GM18519 (cell line): ENCODE measurements around the gene ST8SIA4.

Source experiments
- ATAC-seq: cut with Tn5 transposase; IDR thresholded peaks from one replicate; pipeline ENCODE4 v1.9.1; 2021; ENCODE audit warnings: mild to moderate bottlenecking, moderate library complexity; ENCODE audit not compliant: unreplicated experiment, low FRiP score

Gene ST8SIA4

GRCh38 chr5:100903039-100903887 lies at the start of gene ST8SIA4:
Gene ST8SIA4, minus strand, starts transcription at chr5:100903282. Its CDS starts 327 bp downstream, at chr5:100902955.
- peak; percentile 64 for ATAC-seq

GRCh38 chr5:100950985-100951384 lies 47.9 kb upstream of the ST8SIA4 start:
- ATAC-seq, result no peak

- no peak for ATAC-seq
Measured at GRCh38 chr5:100913298-100913697, 10.2 kb upstream of the ST8SIA4 start.

GRCh38 chr5:100909034-100909433 lies 6.0 kb upstream of the ST8SIA4 start:
- ATAC-seq, result no peak

- no peak for ATAC-seq
Measured at GRCh38 chr5:100905259-100905914, 2.3 kb upstream of the ST8SIA4 start.

GRCh38 chr5:100904259-100904861 lies 1.3 kb upstream of the ST8SIA4 start:
- ATAC-seq, result no peak

- ATAC-seq, result no peak
Measured at GRCh38 chr5:100902440-100903038, 543 bp downstream of the ST8SIA4 start.

- ATAC-seq, result no peak
Measured at GRCh38 chr5:100901821-100902341, 1.2 kb downstream of the ST8SIA4 start.

- ATAC-seq, result peak; percentile 26
Measured at GRCh38 chr5:100900796-100901781, 2.0 kb downstream of the ST8SIA4 start.

GRCh38 chr5:100900142-100900795 lies 2.8 kb downstream of the ST8SIA4 start:
- peak; percentile 6 for ATAC-seq

GRCh38 chr5:100899675-100900074 lies 3.4 kb downstream of the ST8SIA4 start:
- no peak for ATAC-seq

- no peak for ATAC-seq
Measured at GRCh38 chr5:100898504-100899346, 4.4 kb downstream of the ST8SIA4 start.

GRCh38 chr5:100896054-100896453 lies 7.0 kb downstream of the ST8SIA4 start:
- no peak for ATAC-seq

GRCh38 chr5:100890461-100891008 lies 12.5 kb downstream of the ST8SIA4 start:
- ATAC-seq, result peak; percentile 62

- ATAC-seq, result no peak
Measured at GRCh38 chr5:100889896-100890295, 13.2 kb downstream of the ST8SIA4 start.

GRCh38 chr5:100889165-100889743 lies 13.8 kb downstream of the ST8SIA4 start:
- peak; percentile 40 for ATAC-seq

GRCh38 chr5:100877274-100877673 lies 25.8 kb downstream of the ST8SIA4 start:
- ATAC-seq, result no peak
